ENCODE results near the gene SHQ1.

DNA sequence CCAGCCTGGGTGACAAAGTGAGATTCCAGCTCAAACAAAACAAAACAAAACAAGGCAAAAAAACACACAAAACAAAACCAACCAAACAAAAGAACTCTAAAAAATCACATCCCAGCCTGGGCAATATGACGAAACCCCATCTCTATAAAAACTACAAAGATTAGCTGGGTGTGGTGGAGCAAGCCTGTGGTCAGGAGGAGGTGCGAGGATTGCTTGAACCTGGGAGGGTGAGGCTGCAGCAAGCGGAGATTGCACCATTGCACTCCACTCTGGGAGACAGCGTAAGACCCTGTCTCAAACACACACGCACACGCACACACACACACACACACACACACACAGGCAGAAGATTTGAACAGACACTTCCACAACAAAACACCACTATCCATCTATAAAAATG, 99.6 kb downstream of the SHQ1 start:
- no peak for TF ChIP-seq POLR2A (IDR thresholded peaks at IDR 0.05)
- TF ChIP-seq, protein P1, sequence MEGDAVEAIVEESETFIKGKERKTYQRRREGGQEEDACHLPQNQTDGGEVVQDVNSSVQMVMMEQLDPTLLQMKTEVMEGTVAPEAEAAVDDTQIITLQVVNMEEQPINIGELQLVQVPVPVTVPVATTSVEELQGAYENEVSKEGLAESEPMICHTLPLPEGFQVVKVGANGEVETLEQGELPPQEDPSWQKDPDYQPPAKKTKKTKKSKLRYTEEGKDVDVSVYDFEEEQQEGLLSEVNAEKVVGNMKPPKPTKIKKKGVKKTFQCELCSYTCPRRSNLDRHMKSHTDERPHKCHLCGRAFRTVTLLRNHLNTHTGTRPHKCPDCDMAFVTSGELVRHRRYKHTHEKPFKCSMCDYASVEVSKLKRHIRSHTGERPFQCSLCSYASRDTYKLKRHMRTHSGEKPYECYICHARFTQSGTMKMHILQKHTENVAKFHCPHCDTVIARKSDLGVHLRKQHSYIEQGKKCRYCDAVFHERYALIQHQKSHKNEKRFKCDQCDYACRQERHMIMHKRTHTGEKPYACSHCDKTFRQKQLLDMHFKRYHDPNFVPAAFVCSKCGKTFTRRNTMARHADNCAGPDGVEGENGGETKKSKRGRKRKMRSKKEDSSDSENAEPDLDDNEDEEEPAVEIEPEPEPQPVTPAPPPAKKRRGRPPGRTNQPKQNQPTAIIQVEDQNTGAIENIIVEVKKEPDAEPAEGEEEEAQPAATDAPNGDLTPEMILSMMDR (IDR thresholded peaks at IDR 0.05), result no peak
